ENCODE measurements around the gene WNK2.

The WNK2 gene

GRCh38 chr9:93256878-93257807 lies 73.2 kb downstream of the WNK2 start:
- no peak for DNase-seq

DNA sequence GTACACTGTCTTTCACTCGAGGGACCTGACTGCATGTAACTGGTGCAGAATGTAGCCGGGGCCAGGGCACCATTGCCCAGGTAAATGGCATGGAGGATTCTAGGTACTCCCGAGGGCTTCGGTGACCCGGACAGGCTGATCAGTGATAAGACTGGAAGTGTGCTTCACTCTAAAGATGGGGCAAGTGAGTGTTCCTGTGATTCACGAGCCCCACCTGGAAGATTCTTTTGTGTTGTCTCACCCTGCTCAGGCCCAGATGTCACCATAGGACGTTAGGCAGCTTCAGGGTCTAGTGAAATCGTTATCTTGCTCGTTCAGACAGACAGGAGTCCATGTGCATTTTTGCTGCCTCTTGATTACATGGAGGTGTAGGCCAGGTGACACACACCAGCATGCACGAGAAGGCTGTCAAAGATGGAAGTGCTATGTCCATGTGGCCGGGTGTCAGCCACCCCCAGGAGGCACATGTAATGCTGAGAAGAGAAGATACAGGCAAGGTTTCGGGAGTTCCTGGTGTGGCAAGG lies 73.9 kb downstream of the WNK2 start:
- no peak for DNase-seq

- no peak for DNase-seq
Measured at GRCh38 chr9:93258419-93258817, 74.5 kb downstream of the WNK2 start.

DNA sequence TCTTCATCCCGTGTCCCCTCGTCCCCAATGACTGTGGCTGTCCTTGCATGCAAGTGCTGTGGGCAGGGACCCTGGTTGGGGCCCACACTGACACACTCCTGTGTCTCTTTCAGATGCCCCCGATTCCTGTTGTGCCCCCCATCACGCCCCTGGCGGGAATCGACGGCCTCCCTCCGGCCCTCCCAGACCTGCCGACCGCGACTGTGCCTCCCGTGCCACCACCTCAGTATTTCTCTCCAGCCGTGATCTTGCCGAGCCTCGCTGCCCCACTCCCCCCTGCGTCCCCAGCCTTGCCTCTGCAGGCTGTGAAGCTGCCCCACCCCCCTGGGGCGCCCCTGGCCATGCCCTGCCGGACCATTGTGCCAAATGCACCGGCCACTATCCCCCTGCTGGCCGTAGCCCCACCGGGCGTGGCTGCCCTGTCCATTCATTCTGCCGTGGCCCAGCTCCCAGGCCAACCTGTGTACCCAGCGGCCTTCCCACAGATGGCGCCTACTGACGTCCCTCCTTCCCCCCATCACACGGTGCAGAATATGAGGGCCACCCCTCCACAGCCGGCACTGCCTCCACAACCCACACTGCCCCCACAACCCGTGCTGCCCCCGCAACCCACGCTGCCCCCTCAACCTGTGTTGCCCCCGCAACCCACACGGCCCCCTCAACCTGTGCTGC lies 75.0 kb downstream of the WNK2 start:
- no peak for DNase-seq

DNA sequence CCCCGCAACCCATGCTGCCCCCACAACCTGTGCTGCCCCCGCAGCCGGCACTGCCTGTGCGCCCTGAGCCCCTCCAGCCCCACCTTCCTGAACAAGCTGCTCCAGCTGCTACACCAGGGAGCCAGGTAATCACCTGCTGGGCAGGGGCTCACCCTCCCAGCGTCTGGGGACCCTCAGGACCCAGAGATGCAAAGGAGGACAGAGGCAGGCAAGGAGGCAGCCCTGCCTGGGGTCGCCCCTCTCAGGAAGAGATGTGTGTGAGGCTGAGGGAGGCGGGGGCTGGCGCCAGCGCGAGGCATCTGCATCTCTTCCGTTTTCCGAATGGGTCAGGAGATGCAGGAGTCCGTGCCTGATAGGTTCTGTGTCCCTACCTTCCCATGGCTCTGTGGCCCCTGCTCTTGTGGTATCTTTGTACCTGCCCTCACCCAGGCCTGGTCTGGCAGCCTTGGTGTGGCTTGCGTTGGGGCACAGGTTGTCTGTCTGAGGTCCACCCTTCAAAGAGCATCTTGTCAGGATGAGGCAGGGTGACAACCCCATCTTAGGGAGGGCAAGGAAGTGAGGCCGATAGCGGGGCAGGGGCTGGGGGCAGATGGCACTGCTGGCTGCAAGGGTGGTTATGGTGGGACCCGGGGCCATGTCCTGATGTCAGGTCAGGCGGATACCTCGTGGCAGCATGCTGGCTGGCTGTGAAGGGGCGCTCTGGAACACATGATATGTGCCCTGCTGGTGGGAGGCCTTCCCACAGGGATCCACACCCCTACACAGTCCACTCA lies 75.7 kb downstream of the WNK2 start:
- DNase-seq, result no peak

DNA sequence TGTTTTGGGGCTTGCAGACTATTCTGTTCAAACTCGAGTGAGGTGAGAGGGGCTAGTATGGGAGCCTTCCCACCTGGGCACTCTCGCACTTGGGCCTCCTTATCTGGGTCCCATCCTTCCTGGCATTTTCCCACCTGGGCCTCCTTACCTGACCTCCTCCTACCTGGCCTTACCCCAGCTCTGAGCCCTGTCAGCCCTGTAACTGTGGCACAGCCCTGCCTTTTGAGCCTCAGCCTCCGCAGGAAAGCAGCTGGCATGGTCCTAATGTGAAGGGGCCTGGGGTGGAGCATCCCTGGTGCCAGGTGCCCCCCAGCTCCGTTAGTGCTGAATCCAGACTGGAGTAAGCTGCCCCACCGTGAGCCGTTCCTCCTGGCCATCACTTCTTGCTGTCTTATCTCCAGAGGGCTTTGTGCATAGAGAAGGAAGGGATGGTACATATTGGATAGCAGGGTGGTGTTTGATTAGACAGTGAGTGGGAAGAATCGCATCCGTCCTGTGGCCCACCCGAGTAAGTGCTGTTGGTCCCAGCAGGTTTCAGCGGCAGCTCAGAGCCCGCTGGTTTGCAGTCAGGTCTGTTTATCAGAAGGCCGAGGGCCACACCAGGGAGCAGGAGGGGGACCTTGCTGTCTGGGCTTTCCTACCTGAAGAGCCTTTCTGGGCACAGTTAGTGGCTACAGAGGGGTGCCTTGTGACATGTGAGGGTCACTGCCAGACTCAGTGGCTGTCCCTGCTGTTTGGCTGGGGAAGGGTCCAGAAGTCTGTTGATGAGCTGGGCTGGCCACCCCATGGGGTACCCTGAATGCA lies 76.5 kb downstream of the WNK2 start:
- DNase-seq, result no peak

DNA sequence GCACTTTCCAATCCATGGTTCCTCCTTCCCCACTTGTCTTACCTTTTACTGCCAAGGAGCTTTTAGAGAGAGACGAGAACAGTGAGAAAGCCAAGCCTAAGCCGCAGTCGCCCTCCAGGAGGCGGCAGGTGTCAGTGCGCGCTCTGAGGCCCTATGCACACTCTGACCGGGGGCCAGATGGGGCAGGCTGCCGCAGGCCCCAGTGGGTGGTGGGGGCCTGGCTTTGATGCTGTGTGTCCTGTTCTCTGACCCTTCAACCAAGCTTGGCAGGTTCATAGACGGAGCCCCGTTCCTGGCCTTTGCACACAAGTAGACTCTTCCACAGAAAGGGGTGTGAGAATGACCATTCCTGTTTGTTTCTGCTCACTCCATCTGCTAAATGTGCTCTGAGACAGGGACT lies 77.3 kb downstream of the WNK2 start:
- DNase-seq, result no peak

- no peak for DNase-seq
Measured at GRCh38 chr9:93261735-93262523, 78.0 kb downstream of the WNK2 start.

GRCh38 chr9:93262537-93263310 lies 78.8 kb downstream of the WNK2 start:
- DNase-seq, result peak; percentile 39

- no peak for DNase-seq
Measured at GRCh38 chr9:93263334-93264229, 79.6 kb downstream of the WNK2 start.

DNA sequence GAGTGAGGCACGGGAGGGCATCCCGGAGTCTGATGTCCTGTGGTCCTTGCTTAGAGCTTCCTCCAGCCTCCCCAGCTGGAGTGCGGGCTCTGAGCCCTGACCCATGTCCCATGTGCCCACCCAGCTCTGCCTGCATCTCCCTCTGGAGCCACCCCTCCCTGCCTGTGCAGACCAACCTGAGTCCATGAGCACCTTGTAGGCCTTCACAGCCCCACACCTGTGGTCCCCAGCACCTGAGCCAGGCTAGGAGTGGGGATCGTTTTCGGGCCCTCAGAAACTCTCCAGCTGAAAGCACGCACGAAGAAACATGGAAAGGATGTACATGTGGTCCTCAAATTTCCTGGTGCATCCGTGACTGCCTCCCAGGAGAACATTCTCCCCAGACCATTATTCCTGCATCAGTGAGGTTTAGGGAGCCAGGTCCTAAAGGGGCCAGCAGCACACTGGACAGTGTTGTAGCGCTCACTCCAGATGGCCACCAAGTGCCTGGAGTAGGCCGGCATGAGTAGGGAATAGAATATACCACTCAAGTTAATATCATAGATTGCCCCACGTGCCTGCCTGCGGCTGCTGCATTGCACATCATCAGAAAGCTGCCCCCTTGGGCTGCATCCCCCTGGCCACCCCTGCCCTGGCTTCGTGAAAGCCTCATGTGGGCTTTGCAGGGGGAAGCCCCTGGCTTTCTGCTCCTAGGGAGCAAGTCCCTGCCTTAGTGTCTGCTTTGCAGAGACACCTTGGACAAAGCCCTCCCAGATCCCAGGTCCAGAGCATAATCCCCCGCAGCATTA lies 80.6 kb downstream of the WNK2 start:
- DNase-seq, result no peak

DNA sequence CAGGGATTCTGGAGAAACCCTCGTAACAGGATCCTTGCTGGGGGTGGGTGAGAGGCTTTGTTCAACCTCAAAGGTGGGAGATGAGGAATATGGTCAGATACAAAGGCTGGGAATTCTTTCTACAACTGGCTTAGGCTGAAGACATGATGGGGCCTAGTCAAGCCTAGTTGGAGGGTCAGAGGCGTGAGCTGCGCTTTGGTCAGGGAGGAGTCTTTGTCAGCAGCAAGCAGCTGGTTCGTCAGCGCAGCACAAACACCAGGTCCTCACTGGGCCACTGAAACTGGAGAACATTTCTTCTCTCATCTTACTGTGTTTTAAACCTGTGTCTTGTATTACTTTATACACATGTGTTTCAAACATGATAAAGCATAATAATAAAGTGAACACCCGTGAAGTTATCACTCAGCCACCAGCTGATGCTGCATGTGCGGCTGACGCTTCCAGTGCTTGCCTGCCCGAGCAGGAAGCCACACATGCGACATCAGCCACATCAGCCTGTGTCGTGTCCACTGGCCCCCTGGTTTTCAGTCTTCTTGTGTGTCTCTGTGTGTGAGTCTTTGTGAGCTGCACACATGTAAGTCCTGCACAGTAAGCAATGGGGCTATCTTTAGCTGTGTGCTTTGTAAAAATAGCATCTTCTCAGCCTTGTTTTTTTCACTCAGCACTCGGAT lies 81.5 kb downstream of the WNK2 start:
- no peak for DNase-seq

DNA sequence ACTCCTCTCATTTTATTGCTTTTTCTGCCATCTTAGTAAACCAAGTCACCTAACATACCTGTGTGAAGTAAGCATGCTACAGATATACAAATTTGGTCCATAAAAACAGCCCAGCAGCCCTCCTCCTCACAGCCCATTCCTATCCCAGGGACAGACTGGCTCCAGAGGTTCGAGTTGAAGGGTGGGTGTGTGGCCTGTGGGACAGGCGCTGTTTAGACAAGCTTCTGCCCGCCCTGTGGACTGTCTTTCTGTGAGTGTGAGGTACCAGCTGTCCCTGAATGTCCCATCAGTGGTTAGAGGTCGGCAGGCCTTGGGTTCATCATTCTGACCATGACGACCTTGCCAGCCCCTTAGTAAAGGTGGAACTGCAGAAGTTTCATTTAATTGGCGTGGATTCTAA lies 82.0 kb downstream of the WNK2 start:
- DNase-seq, result no peak

GRCh38 chr9:93266521-93267001 lies 82.6 kb downstream of the WNK2 start:
- no peak for DNase-seq

DNA sequence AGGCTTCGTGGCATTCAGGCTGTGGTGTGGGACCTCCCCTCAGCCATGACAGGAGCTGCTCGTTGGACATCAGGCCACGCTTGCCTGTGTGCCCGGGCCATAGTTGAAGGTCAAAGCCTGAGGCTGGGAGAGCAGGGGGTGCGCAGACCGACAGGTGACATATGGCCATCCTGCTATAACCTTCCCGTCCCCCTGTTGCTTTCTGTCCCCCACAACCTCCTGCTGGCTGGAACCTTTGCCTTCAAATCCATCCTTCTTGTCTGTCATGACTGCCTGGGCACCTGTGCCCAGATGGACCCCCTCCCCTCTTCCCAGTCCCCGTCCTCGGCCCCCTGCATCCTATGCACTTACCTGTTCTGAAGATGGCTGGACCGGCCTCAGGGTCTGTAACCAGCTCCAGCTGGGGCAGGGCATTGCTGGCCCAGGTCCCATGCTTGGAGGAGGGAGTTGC lies 83.2 kb downstream of the WNK2 start:
- DNase-seq, result no peak

GRCh38 chr9:93267681-93268505 lies 84.0 kb downstream of the WNK2 start:
- DNase-seq, result no peak
